ENCODE data around the gene TMEM151B.

Gene TMEM151B

DNA sequence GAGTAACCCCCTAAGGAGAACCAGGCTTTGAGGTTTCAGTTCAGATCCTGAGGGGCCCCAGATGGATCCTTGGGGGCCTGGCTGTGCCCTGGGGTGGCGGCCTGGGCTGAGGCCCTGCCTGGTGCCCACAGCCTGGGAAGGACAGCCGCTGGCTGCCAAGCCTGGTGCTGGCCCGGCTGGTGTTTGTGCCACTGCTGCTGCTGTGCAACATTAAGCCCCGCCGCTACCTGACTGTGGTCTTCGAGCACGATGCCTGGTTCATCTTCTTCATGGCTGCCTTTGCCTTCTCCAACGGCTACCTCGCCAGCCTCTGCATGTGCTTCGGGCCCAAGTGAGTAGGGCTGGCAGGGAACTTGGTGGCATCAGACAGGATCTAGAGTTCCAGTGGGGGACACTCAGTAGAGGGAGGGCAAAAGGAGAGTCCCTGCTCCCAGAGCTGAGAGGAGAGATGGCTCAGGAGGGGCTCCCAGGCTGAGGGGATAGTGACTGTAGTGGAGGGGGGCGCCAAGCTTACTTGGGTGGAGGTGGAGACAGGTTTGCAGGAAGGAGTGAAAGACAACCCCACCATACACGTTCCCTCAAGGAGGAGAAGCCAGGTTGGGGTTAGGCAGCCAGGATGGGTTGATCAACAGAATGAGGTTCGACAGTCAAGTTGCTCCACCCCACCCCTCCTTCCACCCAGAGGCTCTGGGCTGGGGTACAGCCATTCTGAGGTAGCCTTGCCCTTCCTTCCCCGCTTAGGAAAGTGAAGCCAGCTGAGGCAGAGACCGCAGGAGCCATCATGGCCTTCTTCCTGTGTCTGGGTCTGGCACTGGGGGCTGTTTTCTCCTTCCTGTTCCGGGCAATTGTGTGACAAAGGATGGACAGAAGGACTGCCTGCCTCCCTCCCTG lies 37.3 kb upstream of the TMEM151B start:
- no peak for DNase-seq (ENCODE audit: low read depth)

DNA sequence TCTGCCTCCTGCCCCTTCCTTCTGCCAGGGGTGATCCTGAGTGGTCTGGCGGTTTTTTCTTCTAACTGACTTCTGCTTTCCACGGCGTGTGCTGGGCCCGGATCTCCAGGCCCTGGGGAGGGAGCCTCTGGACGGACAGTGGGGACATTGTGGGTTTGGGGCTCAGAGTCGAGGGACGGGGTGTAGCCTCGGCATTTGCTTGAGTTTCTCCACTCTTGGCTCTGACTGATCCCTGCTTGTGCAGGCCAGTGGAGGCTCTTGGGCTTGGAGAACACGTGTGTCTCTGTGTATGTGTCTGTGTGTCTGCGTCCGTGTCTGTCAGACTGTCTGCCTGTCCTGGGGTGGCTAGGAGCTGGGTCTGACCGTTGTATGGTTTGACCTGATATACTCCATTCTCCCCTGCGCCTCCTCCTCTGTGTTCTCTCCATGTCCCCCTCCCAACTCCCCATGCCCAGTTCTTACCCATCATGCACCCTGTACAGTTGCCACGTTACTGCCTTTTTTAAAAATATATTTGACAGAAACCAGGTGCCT lies 36.6 kb upstream of the TMEM151B start:
- no peak for DNase-seq (ENCODE audit: low read depth)

DNA sequence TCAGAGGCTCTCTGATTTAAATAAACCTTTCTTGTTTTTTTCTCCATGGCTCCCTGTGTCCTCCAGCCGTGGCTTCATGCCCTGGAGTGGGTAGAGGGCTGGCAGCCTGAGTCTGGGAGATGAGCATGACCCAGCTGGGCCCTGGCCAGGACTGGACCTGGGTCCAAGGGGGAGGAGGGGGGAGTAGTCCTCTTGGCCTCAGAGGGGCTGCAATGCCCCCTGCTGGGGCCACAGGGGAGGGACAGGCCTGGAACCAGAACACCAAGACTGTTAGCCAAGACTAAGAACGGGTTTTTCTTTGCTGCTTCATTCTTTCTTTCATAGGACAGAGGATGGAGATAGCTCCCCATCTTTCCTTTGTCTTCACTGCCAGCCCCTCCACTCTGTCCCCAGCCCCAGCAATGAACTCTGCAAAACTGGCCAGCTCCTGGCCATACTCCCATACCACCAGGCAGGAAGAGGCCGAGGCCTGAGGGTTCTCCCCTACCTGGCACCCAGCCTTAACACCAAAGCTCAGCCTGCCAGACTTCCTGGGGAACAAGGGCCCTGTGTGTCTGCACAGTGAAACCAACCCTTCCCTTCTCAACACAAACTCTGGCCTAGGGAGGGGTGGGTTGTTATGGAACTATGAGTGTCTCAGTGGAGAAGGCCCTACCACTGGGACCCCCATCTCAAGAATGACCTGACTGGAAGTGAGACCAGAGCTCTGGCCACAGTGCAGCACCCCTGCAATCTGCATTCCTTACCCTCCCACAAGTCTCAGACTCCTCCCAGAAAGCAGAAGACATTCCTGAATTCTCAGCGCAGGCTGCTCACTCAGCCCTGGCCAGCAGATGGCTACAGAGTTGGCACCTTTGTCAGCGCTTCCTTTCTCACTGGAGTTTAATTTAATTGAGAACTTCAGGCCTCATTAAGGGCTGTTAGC lies 35.9 kb upstream of the TMEM151B start:
- peak; percentile 86 for DNase-seq (ENCODE audit: low read depth)

DNA sequence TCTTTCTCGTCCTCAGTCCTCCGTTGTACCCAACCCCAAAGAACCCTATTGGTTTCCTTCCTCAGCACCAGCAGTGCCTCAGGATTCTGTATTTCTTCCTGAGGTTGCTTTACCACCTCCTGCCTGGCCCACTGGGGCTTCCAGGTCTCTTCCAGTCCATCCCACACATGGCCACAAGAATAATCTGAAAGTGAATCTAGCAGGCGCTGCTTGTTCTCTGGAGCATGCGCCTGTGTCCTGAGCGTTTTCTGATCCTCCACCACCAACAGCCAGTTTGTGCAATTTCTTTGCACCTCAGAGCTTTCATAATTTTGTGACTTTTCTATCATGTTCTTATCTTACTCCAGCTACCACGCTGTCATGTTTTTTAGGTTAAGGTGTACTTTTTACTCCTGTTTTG lies 35.0 kb upstream of the TMEM151B start:
- peak; percentile 42 for DNase-seq (ENCODE audit: low read depth)

DNA sequence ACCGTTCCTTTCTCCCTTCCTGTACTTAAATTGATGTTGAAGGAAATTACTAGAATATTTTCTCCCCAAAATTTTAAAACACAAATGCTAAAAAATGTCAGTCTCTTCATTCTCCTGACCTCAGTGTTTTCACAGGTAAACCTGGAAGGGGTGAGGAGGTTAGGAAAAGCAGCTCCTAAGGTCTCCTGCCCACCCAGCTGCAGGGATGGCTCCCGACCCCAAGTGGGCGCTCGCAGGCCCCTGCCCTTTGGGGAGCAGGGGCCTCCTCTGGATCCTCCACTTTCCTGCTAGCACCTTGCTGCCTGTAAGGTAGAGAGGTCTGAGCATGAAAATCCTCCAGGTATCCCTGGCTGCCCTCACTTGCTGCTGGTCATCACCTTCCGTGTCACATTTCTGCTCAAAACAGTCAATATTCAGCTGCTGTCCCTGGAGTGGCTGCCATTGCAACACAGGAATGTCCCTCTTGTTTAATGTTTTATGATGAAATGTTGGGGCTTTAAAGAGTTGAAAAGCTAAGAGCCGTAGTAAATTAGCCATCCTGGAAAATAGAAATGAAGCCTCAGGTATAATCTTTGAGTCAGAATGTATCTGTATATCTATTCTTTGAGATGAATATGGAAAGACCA lies 34.2 kb upstream of the TMEM151B start:
- no peak for DNase-seq (ENCODE audit: low read depth)

DNA sequence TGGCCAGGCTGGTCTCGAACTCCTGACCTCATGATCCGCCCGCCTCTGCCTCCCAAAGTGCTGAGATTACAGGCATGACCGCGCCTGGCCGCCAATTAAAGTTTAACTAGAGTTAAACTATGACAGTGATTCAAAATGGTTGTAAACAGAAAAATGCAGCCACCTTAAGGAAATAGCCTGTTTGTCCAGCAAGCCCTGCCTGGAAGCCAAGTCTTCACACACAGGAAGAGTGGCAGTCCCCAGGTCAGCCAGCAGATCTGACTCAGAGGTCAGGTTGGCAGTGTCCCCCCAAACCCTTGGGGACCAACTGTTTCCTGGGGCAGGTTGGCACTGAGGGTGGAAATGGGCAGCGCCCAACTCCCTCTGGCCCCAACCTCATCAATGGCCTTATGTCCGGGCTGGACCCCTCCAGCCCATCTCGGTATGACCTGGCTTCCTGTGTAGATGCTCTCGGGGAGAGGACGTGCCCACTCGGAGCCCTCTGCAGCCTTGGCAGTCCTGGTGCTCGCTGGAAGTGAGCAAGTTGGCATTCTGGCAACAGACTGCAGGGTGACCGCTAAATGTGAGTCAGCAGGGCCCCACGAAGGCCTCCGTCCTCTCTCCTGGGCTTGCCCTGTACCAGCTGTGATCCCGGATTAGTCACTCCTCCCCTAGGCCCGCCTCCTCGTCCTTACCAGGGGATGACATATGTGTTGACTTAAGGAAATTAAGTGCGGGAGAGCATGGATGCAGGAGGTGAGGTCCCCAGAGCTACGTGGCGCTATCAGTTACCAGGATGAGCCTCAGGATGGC lies 33.0 kb upstream of the TMEM151B start:
- DNase-seq (ENCODE audit: low read depth), result peak; percentile 95

DNA sequence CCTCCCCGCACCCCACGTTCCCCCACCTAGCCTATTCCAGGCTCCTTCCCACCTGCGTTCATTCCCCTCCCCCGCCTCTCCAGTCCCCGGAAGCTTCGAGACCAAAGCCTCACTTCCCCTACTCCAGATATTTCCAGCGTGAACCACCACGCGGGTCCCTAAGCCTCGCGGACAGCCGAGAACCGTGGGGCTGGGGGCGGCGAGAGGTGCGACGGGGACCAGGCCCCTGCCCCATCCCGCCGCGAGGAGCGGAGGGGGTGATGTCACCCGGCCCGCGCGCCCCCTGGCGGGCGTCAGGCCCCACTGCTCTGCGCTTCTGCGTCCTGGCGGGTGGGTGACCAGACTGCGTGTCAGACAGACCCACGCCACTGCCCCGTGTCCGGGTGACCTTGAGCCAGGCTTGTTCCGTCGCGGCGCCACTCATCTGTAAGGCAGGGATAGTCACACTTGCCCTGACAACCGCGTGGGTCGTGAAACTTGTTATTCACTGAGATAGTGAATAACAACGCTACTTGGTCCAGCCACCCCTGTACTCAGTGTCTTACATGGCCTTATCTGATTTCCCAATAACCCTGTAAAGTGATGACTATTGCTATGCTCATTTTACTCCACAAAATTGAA lies 32.3 kb upstream of the TMEM151B start:
- DNase-seq (ENCODE audit: low read depth), result peak; percentile 44

DNA sequence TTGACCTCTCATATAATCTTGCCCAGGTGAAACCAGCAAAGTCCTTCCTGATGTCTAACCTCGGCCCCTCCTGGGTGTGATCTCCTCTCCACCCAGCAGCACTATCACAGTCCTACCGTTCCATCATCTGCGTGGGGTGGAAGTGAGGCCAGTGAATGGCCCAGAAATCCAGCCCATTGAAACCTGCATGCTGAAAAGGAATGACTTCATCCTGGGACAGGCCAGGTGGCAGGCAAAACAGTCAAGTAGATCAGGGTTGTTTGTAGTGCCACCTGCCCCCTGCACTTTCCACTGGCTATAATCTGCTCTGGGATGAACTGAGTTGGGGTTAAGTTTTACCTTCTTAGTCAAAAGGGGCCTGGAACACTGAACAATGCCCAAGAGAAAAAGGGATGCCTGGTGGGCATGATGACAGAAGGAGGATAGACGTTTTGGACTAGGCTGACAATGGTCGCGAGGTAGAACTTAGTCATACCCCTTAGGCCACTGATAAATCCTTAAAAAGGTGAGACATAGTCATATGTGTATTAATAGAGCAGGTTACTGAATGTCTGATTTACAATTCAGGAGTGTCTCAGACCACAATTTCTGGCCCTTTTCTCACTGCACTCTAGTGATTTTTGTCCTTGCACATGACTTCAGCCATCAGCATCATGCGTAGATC lies 31.4 kb upstream of the TMEM151B start:
- no peak for DNase-seq (ENCODE audit: low read depth)

DNA sequence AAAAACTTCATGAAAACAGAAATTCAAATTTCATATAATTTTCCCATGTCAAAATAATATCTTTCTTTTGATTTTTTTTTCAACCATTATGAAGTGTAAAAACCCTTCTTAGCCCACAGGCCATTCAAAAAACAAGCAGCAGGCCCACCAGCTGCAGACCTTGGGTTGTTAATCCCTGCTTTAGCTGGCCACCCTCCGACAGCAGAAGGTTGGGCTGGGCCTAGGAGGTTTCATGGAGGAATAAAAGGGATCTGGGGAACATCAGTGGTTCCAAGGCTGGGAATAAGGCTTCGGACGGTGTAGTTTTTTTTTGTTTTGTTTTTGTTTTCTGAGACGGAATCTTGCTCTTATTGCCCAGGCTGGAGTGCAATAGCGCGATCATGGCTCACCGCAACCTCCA lies 26.9 kb upstream of the TMEM151B start:
- no peak for DNase-seq (ENCODE audit: low read depth)

DNA sequence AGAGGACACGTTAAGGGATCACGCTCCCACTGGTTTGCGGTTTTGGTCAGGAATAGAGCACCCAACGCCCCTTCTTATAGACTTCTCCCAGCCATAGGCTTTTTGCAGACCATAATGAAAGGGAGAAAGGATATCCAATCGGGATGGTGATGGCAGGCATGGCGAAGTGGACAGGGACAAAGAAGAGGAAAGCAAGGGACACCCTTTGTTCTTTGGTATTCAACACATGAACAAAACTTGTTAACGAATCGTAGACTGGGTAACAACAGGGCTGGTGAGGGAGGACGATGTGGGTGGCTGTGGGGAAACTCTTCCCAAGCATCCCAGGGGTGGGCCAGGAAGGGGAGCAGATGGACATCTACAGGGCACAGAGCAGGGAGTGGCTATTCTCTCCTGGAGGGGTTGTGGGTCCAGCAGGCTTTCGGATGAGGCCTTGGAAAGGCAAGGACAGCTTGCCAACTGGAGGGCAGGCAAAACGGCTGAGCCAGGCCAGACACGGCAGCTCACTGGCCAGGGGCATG lies 24.8 kb upstream of the TMEM151B start:
- DNase-seq (ENCODE audit: low read depth), result no peak

DNA sequence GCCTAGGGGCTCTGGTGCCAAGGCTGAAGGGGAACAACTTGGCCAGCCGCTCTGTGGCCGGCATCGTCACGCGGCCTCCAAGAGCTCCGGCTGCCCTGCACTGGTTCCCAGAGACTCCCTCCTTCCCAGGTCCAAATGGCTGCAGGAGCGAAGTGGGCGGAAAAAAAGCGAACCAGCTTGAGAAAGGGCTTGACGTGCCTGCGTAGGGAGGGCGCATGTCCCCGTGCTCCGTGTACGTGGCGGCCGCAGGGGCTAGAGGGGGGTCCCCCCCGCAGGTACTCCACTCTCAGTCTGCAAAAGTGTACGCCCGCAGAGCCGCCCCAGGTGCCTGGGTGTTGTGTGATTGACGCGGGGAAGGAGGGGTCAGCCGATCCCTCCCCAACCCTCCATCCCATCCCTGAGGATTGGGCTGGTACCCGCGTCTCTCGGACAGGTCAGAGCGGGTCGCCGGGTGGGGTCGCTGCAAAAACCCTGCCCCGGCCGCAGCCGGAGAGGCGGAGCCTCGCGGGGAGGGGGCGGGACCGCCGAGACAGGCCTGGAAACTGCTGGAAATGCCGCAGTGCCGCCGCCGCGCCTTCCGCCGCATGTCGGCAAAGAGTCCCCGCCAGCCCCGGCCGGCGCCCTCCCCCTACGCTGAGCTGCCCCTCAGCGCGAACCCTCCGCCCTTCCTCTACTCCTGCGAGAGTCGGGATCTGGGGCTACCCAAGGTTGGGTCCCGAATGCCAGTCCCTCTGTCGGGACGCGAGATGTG lies 24.2 kb upstream of the TMEM151B start:
- peak; percentile 79 for DNase-seq (ENCODE audit: low read depth)

DNA sequence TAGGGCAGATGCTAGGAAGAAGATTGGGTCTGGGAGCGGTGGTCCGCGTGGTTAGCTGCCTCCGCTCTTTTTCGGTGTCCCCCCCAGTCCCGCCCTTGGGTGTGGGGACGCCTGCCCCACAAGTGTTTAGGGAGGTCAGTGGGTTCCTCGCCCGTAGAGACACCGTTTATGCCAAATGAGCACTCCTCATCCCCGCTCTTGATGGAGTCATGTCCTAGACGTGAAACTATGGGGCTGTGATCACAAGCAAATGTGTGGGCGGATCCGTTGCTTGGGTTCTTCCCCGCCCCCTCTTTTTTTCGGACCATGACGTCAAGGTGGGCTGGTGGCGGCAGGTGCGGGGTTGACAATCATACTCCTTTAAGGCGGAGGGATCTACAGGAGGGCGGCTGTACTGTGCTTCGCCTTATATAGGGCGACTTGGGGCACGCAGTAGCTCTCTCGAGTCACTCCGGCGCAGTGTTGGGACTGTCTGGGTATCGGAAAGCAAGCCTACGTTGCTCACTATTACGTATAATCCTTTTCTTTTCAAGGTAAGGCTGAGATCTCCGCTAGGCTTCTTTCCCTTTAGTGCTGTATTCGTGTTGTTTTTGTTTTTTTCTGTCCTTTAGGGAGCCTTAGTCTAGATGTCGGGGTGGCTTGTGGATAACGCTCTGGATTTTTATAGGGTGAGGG lies 23.4 kb upstream of the TMEM151B start, which contains the start of gene HSP90AB1:
TSS of gene HSP90AB1 (plus strand) at position 439 of the 675 bp plus-strand sequence. CDS start 1,529 bp downstream, outside the sequence.
- peak; percentile 99 for DNase-seq (ENCODE audit: low read depth)

DNA sequence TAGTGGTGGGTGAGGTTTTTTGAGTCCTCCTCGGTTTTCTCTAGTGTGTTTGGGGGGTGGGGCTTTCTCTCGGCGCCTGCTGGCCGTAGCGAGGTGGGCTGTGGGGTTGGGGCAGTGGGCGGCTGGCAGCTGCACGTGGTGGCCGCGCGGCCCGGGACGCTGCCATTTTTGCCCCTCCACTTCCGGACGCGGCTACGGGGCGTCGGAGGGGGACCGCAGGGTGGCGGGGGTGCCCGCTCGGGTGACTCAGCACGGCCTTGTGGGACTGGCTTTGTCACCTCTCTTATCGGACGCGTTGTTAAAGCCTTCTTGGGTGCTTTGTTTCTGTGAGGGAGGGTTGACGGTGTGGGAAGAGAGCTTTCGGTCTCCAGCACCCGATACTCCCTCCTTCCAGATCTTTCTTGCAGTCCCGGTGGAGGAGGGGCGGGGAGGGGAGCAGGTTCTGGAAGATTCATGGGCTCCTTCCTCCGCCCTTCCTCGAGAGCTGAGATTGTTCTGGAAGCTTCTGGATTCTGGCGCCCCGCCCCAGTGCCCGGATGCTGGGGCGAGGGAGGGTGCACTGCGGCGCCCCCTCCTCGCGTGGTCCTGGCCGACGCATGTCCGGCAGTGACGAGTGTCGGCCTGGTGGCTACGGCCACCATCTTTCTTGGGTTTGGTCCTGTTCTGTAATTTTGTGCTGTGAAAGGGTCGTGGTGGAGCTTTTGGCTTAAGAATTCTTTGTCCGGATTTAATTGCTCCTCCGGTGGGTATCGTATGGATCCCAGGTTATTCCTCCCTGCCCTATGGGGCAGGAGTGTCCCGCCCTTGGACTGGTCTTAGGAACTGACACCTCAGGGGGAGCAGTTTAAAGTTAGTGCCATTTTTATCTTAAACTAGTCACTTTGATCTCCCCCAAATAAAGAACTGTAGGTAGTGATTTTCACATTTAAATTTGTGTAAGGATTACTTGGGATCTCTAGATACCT lies 22.6 kb upstream of the TMEM151B start:
- DNase-seq (ENCODE audit: low read depth), result peak; percentile 58

DNA sequence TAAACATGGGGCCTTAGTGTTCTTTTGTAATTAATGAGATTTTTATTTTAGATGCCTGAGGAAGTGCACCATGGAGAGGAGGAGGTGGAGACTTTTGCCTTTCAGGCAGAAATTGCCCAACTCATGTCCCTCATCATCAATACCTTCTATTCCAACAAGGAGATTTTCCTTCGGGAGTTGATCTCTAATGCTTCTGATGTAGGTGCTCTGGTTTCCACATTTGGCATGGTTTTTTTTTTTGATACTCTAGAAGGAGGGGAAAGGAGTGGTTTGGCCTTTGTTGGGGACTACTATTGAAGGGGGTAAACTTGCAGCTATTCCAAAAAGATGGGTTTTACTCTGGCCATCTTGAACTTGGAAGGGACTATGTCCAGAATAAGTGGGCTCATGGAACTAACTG lies 21.7 kb upstream of the TMEM151B start:
- DNase-seq (ENCODE audit: low read depth), result no peak

DNA sequence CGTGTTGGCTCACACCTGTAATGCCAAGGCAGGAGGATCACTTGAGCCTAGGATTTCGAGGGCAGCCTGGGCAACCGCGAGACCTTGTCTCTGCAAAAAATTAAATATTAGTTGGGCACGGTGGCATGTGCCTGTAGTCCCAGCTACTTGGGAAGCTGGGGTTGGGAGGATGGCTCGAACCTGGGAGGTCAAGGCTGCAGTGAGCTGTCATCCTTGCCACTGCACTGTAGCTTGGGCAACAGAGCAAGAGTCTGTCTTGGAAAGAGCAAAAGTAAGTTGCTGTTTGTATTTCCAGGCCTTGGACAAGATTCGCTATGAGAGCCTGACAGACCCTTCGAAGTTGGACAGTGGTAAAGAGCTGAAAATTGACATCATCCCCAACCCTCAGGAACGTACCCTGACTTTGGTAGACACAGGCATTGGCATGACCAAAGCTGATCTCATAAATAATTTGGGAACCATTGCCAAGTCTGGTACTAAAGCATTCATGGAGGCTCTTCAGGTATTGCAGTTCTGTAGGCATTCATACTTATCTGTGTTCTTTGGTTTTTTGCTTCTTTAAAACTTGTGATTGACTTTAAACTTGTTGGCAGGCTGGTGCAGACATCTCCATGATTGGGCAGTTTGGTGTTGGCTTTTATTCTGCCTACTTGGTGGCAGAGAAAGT lies 21.0 kb upstream of the TMEM151B start:
- no peak for DNase-seq (ENCODE audit: low read depth)

DNA sequence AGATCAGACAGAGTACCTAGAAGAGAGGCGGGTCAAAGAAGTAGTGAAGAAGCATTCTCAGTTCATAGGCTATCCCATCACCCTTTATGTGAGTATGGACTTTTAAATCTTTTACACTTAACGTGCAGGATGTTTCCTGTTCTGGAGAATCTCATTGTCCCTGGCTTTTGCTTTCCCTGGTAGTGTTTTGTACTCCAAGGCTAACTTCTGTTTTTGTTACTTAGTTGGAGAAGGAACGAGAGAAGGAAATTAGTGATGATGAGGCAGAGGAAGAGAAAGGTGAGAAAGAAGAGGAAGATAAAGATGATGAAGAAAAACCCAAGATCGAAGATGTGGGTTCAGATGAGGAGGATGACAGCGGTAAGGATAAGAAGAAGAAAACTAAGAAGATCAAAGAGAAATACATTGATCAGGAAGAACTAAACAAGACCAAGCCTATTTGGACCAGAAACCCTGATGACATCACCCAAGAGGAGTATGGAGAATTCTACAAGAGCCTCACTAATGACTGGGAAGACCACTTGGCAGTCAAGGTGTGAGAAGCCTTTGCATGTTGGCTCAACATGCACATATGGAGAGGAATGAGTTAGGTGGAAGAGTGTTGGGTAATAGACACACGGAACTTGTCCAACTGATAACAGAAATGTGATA lies 20.1 kb upstream of the TMEM151B start:
- DNase-seq (ENCODE audit: low read depth), result no peak

Measured in amniotic epithelial cell (primary cell).